COLO668 (cell line): Measurements from ENCODE around the gene EPB41L4B.

Experiments
- DNase-seq: peaks from one replicate; lab custom pipeline; 2025; ENCODE audit not compliant: unreplicated experiment; lab: John Stamatoyannopoulos, UW

The EPB41L4B gene

DNA sequence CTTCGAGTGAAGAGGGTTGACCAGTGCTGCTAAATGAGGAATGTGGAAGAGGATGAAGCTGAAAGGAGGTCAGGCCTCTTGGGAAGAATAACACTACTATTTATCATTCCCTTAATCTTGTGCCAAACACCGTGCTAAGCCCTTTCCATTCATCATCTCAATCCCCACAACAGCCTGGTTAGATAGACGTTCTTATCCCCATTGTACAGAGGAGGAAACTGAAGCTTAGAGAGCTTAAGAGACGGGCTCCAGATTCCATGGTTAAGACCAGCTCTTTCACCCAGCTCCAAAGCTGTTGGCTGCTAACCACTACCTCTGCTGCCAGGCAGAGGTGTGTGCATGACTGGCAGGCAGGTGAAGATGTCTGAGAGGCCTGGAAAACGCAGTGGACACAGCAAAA is 868 bp upstream of the EPB41L4B start:
- DNase-seq: no peak

DNA sequence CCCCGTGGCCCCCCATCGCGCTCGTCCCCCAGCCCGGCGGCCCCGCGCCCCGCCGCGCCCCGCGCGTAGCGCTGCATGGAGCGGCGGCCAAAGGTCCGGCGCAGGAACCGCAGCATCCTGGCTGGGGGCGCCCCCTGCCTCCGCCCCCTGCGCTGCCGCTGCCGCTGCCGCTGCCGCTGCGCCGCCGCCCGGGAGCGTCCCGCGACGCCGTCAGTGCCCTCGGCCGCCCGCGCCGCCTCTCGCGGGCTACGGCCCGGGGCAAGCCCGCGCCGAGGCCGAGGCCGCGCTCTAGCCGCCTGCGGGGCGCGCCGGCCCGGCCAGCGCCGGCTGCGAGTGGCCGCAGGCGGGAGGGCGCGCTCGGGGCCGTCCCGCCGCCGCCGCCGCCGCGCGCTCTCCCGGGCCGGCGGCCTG is 523 bp downstream of the EPB41L4B start:
- peak; percentile 78 for DNase-seq

DNA sequence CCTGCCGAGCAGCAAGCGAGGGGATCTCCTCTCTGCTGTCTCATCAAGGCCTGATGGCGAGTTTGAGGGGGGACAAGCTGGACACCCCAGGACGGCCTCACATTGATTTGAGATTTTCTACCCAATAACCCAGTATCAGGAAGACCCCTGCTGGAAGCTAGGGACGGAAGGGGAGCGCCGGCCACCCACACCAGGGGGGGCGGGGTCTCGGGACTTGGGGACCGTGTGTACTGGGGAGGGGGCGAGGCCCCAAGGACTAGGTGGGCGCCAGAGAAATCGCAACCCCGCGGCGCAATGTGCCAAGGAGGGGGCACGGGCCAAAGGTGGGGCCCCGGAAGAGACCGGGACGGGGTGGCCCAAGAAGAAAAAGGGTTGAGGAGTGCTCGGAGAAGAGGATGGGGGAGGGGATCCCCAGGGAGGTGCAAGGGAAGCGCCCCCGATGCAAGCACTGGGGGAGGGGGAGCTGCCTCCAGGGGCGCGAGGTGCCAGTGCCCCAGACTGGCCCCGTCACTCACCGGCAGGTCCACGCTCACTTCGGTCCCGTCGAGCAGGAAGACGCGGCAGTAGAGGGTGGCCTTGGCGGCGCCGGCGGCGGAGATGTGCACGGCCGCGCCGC is 1.1 kb downstream of the EPB41L4B start:
- DNase-seq: peak; percentile 78

DNA sequence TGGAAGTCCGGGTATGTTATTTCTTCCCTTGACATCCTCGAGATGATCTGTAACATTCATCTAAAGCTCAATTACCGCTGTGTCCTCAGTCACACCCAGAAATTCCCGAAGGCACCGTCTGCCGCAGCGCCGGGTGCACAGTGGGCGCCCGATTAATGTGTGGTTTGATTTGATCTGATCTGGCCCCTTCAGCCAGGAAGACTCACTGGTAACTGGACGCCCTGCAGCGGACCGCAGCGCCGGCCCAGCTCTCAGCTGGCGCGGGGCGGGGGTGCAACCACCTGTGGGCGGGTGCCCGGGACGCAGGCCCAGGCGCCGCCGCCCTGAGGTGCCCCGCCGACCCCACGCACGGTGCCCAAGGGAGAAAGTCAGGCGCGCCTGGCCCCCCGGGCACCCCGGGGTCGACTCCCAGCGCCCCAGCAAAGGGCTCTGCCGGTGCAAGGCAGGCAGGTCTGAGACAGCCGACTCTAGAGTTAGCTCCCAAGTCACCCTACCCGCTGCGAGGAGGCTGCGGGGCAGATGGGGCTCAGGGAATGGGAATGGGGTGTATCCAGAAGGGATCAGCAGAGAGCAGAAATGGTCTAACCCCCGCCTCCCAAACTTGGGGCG is 1.7 kb downstream of the EPB41L4B start:
- peak; percentile 66 for DNase-seq

DNA sequence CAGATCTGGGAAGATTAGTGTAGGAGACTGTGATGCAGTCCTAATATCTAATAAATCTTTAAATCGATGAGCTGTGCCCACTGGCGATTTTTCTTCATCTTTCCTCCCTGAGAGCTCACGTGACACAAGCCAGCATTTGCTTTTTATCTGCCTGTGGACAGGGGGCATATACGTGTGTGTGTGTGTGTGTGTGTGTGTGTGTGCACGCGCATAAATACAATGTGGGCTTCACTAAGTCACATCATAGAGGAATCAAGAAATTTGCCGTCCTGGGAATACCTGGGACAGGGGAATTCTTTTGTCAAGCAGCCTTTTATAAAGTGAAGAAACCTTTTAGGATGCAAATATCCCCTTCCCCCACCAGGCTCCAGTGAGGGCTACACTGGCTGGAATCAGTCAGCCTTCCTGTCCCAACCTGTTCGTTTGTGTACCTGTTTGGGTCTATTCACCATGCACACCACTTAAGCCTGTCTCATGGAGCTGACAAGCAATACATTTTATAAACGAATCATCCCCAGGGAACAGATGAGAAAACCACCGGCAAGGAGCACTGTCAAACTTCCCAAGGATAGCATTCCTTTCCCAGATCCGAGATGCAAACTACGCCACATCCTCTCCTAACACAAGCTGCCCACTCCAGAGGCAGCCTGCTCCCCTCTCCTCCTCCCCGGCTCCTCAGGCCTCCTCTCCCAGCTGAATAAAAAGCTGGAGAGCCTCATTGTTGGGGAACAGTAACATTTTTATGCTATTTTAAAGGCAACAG is 2.7 kb downstream of the EPB41L4B start:
- DNase-seq: peak; percentile 51

DNA sequence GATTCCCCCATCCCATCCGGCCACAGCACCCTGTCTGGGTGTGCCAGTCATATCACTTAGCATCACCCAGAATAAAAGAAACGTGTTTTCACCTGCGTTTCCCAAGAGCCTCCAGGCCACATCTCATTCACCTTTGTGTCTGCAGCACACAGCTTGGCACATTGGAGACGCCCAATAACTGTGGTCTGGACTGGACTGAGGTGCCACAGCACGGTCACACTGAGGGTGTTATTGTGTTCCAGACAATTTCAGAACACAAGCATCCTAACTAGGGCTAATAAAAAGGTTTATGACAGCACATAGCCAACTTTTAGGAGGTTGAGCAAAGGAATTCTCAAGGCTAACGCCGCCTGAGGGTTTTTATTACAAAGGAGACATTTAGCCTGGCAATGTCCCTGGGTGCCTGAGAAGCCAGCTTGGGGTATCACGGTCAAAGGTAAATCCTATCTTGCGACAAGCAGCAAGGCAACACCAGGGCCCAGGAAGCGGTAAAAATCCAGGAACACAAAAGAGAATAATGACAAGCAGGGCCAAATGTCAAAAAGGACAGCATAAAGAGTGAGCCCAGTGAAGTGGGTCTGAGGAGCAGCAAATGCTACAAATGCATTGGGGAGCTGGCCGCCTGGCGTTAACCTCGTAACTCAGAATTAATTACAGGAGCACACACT is 3.4 kb downstream of the EPB41L4B start:
- DNase-seq: no peak

DNA sequence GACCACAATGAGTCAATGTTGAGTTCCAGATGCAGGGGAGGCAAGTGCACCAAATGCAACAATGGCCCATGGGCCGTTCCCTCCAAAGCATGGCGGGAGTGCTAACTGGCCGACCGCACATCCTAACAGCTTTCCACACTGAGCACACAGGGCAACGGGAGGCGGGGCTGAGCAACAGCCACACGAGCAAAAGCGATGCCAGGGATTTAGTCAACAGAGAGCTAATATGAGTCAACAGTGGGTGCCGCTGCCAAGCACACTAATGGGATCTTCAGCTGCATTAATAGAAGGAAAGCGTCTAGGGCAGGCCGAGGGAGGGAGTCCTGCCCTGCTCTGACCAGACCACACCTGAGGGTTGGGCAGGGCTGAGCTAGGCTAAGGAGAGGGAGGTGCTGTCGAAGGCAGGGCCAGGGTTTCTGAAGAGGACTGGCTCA is 4.6 kb downstream of the EPB41L4B start:
- peak; percentile 92 for DNase-seq

DNA sequence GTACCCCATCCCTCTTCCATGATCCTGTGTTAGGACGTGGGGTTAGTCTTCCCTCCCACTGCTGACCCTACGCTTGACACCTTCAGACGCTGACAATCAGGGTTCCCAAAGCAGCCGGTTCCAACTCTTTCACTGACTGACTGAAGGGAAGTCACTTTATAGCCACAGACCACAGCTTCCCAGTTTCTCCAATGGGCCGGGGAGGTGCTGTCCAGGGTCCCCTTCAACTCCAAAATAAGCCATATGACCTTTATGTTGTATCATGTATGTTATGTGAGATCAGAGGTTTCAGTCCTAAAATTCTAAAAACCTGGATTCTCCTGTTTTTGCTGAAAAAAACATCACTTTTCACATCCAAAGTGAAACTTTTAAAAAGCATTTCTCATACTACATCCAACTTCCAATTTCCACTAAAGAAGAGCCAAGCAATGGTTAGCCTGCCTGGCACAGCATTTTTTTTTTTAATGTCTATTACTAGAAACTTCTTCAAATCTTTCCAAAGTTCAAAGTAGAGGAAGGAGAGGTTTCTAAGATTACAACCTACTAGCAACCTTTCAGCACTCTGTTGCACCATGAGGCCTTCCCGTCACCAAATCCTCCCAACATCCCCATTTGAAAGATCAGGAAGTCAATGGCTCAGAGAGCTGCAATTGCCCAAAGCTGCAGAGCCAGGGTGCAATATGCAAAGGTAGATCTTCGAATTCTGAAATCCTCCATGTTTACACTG is 5.2 kb downstream of the EPB41L4B start:
- no peak for DNase-seq

DNA sequence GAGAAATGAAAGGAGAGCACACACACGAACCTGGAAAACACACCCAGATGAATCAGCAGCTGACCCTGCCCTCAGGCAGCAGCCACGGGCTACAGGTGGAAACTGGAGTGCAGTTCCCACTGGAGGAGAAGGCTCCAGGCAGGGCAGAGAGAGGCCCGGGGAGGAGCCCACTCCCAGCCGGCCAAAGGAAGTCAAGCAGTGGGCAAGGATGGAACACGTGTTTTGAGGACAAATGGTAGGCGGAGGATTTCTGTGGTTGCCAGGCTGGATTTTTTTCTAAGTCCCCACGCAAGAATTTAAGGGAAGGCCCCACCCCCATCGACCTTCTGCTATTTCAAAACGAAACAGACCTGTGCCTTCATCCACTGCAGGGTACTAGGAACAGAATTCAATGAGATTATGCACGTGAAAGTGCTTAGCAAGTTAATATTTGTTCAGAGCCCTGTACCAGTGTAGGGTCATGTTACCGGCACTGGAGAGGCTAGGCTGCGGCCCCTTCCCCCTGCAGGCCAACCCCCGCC is 6.8 kb downstream of the EPB41L4B start:
- peak; percentile 61 for DNase-seq

DNA sequence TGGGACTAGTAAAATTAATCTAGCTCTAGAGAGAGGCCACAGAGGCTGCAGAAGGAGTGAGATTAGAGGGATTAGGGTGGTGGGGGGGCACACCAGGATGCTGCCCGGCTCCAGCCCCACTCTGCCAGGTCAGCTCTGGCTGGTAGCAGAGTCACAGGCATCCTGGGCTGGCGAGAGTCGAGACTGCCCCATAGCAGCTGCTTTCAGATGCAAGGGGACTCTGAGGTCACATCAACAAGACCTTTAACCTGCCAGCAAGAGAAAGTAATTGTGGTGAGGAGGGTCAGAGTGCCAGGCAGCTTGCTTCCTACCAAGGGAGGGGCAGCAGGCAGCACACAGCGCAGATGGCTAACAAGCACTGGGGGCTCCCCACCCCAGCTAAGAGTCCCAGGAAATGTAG is 7.5 kb downstream of the EPB41L4B start:
- no peak for DNase-seq

DNA sequence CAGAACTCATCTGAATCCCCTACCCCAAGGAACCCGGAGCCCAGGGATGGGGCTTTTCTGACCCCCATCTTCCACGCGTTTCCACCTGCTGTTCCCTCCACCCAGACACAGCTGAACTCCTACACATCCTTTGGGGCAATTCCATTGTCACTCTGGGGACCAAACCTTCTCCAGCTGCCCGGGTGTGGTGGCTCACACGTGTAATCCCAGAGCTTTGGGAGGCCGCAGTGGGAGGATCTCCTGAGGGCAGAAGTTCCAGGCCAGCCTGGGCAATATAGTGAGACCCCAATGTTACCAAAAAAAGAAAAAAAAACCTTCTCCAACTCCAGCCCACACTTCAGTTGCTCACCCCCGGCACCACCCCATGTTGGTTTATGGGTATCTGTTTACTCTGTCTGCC is 8.1 kb downstream of the EPB41L4B start:
- DNase-seq: no peak

DNA sequence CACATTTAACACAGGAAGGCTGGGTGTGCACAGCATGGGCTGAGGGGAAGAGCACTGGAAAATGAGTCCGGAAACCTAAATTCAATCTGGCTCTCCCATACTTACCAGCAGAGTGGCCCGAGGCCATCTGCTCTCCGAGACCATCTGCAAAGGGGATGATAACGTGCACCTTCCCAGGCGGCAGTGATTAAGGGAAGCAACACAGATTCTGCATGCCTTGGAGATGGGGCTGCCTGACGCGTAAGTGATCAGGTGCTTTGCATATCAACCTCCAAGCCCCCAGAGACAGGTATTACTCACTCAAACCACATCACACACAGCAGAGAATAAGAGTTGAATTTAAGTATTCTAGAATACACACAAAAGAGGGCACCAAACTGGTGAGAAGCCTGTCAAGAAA is 9.1 kb downstream of the EPB41L4B start:
- no peak for DNase-seq

DNA sequence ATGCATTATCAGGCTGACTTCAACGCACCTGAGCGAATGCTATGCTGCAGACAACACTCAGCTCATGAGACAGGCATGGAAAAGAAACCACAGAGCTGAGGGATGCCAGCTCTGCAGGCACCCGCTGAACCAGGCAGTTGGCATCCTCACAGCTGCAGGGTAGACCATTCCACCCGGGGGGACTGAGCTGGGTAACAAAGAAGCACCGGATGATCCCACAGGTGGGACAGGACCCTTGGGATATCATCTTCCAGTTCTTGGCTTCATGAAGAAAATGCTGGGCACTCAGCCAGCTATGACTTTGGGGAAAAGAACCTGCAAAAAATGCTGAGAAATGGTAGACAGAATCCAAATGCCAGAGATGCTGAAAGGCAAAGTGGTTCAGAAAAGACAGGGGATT is 9.6 kb downstream of the EPB41L4B start:
- no peak for DNase-seq

DNA sequence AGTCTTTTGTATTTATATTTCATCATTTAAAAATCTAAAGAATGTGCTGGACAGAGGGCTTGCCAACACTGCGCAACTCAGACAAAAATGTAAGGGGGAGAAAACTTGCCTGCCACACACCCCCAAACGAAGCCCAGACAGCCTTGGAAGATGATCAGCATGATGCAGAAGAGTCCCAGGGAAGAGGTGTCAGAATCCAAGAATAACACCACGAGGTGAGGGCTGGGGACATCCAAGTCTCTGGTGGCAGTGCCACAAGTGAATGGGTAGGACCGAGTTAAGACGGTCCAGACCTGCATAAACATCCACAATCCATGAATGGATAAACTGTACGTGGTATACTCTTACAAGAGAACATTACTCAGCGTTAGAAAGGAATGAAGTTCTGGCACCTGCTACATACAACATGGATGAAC is 10.4 kb downstream of the EPB41L4B start:
- no peak for DNase-seq

DNA sequence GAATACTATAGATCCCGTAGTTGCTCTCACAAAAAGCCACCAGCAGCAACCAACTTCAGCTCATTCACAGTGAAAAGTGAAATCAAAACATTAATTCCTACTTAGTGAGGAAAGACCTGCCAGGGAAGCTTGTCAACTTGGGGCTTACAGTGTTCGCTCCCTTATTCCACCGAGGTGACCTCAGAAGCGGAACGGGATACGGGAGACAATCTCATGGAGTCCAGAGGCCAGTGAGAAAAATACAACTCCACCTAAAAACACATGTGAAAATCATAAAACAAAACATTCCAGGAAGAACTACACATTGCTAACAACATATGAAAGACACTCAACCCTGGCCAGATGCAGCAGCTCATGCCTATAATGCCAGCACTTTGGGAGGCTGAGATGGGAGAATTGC is 11.6 kb downstream of the EPB41L4B start:
- DNase-seq: no peak

DNA sequence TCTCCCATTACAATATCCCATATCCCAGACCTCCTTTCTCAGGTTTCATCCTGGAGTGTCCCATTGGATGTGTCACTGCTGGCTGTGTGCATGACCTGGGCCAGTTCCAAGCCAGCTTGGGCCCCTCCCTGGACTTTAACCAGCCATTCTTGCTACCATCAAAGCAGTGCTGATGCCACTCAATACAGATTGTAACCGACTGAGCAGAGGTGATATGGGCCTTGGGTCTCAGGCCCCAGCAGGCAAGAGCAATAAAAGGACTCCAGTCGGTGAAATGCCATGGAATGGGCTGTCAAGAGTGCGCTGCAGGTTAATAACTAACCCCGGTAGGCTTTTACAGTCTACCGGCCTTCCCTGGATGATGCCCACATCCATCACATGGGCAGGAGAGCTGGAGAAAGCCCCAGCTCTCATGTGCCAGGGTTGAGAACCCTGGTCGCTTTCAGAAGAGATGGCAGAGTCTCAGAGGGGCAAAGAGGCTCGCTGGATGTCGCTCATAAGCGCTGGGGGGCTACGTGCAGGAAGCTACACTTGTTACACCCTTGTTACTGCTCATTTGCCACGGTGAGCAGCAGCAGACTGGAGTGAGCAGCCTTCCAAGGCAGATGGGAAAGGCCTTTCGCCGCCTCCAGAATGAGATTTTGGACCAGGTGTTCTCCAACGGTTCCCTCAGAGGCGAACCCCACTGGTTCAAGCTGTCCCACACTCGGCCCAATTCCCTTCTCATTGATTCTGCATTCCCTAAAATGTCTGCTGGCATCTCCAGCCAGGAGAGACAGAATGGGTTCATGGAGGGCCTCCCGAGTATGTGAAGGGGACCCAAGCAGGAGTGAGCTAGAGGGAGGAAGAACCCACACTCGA is 13.2 kb downstream of the EPB41L4B start:
- peak; percentile 52 for DNase-seq

DNA sequence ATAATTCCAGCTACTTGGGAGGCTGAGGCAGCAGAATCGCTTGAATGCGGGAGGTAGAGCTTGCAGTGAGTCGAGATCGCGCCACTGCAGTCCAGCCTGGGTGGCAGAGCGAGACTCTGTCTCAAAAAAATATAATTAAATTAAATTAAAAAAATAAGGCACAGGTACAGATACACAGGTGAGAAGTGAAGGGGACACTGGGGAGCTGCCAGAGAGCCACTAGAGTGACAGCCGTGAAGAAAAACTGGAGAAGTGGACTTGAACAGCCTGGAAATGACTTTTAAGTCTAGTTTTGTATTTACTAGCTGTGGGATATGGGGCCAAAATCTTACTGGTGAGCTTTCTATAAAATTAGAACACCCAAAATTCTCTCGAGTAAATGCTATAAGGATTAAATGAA is 15.1 kb downstream of the EPB41L4B start:
- no peak for DNase-seq

DNA sequence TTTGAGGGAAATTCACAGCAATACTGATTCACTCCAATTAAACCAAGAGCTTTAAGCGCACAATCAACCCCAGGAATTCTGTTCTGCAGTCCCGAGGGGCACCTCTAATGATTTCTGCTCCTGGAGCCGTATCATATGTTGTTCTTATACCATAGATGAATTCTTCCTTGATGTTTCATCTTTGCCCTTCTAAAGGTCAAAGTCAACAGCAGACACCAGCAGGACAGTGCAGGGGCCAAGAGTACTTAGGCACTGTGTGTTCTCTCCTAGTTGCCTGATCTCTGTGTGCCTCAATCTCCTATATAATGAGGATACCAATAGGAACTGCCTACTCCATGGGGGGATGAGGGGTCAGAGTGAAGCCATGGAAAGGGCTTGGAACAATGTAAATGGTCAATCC is 16.5 kb downstream of the EPB41L4B start:
- no peak for DNase-seq

DNA sequence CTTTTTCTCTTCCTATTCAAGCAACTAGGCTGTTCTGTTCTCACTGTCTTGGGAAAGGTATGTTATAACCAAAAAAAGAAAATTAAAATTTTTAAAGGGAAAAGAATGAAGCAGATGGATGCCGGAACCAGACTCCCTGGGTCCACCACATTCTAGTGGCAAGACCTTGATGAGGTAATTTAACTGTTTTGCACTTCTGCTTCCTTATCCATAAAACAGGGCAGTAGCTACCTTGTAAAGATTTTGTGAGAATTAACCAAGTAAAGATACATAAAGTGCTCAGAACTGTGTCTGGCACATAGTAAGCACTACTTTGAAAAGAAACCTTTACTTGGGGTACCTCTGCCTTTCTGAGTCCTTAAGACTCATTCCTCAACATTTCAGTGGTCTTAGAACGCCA is 17.0 kb downstream of the EPB41L4B start:
- DNase-seq: no peak

DNA sequence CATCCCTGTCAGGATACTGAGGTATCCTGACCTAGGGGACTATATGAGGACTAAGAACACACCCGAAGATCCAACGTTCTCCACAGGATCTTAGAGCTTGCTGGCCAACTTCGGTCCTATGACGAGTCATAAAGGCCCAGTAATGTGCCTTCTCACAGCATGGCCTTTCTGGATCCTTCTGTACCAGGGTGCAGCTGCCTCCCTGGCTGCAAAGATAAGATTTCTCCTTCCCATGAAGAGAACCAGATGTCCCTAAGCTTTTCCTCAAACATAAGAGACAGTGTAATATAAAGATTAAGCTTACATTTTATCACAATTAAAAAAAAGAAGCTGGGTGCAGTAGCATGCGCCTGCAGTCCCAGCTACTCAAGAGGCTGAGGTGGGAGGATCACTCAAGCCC is 18.3 kb downstream of the EPB41L4B start:
- no peak for DNase-seq
